Activated naive CD8-positive, alpha-beta T cell treated with anti-CD3 and anti-CD28 coated beads, Interleukin-2, amount 10 ng/mL, durations not matched to agents 7 days and 5 days (primary cell): ENCODE results near the gene YPEL3. TPM values are rescaled to one million over a fixed set of nuclear protein-coding genes. Genes with fewer than 3 reads are reported as not detected.

Experiments used
- ATAC-seq: fragments of 150-1000 bp; cut with Tn5 transposase; one replicate; pipeline ENCODE4 v1.10.0; 2021; ENCODE audit warnings: low read depth, moderate library complexity
- POLR2A ChIA-PET: fragments of 350-600 bp; sonication (Branson Sonifier 250); formaldehyde crosslinking; loops from one replicate; lab custom pipeline; 2021; ENCODE audit warnings: antibody characterized with exemption; lab: Charles Lee
- DNase-seq: peaks from one replicate; pipeline ENCODE4 v3.0.0; 2021
- H3K27ac Mint-ChIP-seq: one replicate; pipeline ENCODE4 v1.8.0; 2022; ENCODE audit warnings: mild to moderate bottlenecking, mixed read lengths
- H3K27me3 Mint-ChIP-seq: one replicate; pipeline ENCODE4 v1.8.0; 2022; ENCODE audit warnings: mild to moderate bottlenecking, moderate library complexity, mixed read lengths
- H3K36me3 Mint-ChIP-seq: one replicate; pipeline ENCODE4 v1.8.0; 2021; ENCODE audit warnings: mild to moderate bottlenecking, mixed read lengths
- H3K4me1 Mint-ChIP-seq: one replicate; pipeline ENCODE4 v1.8.0; 2021; ENCODE audit warnings: mixed read lengths
- H3K4me3 Mint-ChIP-seq: one replicate; pipeline ENCODE4 v1.8.0; 2022; ENCODE audit warnings: mild to moderate bottlenecking, moderate library complexity, mixed read lengths
- H3K9me3 Mint-ChIP-seq: one replicate; pipeline ENCODE4 v1.8.0; 2021; ENCODE audit warnings: mixed read lengths
- total RNA-seq, 2 experiments: library from RNA; stranded (reverse); gene quantifications; one replicate each; pipeline ENCODE4 v1.2.3, GENCODE V29; 2021

The YPEL3 gene, protein sequence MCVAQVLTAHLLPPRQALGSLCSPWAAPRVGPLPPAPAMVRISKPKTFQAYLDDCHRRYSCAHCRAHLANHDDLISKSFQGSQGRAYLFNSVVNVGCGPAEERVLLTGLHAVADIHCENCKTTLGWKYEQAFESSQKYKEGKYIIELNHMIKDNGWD
- total RNA-seq, result 100 to 1,000 TPM; 135 to 139 TPM

DNA sequence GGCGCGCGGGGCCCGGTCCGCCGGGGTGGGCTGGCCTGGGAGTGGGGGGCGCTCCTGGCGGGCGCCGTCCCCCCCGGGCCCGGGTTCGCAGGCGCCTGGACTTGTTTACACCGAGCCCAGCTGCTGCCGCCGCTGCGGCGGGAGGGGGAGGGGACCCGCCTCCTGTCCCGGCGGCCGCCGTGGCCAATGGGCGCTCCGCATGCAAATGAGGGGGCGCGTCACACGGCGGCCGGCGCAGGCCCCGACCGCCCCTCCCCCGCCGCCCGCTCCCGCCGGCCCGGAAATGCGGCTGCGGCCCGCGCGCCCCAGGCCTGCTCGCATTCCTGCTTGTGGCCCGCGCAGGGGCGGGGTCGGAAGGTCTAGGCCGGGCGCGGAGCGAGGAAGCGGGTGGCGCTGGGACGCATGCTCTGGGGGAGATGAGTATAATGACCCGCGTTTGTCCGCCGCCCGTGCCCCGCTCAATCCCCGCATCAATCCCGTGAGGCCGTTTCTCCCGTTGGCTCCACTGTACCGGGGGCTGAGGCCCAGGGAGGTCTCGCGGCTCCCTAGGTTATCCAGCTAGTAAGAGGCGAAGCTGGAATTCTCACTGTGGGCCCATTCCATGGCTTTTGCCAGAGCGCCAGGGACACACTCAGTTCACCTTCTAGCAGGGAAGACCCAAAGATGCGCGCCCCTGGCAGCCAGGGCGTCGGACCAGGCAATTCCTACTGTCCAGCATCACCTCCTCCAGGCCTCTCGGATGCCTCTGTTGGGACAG, at the start of gene YPEL3:
TSS of gene YPEL3 (minus strand) at position 109 of the 757 bp plus-strand sequence. CDS start 731 bp downstream, outside the sequence.
- peak within 1 kb of the TSS; percentile 89 for H3K27ac Mint-ChIP-seq
- peak; percentile 95 for DNase-seq
- H3K9me3 Mint-ChIP-seq, result peaks cover 15% of the 10 kb centered on the region
- ATAC-seq, result peak; percentile 55
- H3K4me3 Mint-ChIP-seq, result peak within 1 kb of the TSS; percentile 88
- POLR2A ChIA-PET, result interaction anchor here (1.2 to 10.8 kb wide), 5 partner anchors 20 to 89 kb away, joined by 3 to 132 read pairs (median 6); partner anchors contain the start of genes ALDOA and CORO1A
- no peaks in the 10 kb centered on the region for H3K27me3 Mint-ChIP-seq
- peaks cover 30% of the 10 kb centered on the region for H3K36me3 Mint-ChIP-seq
- H3K4me1 Mint-ChIP-seq, result peaks cover 30% of the 10 kb centered on the region

DNA sequence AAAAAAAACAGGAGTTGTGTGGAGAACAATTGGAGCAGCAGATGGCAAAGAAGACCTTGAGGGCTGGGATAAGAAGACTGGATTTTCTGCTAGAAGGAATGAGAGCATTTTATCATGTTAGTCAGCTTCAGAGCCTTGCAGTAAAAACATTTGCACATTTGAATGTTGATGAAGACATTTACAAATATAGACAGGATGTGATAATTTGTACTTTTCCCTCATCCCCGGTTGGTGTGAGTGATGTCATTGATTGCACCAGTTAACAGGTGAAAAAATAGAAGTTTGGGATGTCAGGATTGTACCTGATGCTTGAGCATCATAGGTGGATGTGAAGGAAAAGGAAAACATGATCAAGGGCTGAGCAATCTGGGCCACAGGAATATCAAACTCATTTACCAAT, 49.6 kb upstream of the YPEL3 start:
- POLR2A ChIA-PET, result interaction anchor here (0.6 to 1.3 kb wide), 2 partner anchors 31 to 39 kb away, joined by 3 to 4 read pairs; no protein-coding TSS in a partner anchor
- H3K9me3 Mint-ChIP-seq, result peaks cover 7% of the 10 kb centered on the region
- no peak for ATAC-seq
- no peak for DNase-seq
- peaks cover 12% of the 10 kb centered on the region for H3K4me1 Mint-ChIP-seq
- H3K4me3 Mint-ChIP-seq, result no peak overlapping the region
- H3K27ac Mint-ChIP-seq, result peak overlapping the region; percentile 0
- no peaks in the 10 kb centered on the region for H3K27me3 Mint-ChIP-seq
- H3K36me3 Mint-ChIP-seq, result peaks cover 4% of the 10 kb centered on the region

DNA sequence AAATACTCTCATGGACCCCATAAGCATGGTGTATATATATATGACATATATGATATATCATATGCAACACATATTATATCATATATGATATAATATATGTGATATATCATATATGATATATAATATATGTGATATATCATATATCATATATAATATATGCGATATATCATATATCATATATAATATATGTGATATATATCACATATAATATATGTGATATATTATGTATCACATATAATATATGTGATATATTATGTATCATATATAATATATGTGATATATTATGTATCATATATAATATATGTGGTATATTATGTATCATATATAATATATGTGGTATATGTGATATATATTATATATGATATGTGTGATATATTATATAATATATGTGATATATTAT, 48.9 kb upstream of the YPEL3 start:
- Mint-ChIP-seq H3K9me3 (peaks cover 7% of the 10 kb centered on the region), H3K4me3 (no peak overlapping the region), H3K27ac (no peak overlapping the region), H3K4me1 (peaks cover 13% of the 10 kb centered on the region), H3K36me3 (peaks cover 4% of the 10 kb centered on the region), H3K27me3 (no peaks in the 10 kb centered on the region)
- no peak for DNase-seq
- POLR2A ChIA-PET, result no interaction called here
- ATAC-seq, result no peak

DNA sequence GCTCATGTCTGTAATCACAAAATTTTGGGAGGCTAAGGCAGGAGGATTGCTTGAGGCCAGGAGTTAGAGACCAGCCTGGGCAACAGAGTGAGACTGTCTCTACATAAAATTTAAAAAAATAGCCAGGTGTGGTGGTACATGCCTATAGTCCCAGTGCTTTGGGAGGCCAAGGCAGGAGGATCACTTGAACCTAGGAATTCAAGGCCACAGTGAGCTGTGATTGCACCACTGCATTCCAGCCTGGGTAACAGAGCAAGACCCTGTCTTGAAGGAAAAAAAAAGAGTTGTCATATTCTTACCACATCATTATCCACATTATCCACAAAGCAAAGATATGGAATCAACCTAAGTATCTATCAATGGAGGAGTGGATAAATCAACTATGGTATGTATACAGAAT, 48.0 kb upstream of the YPEL3 start:
- no peaks in the 10 kb centered on the region for H3K27me3 Mint-ChIP-seq
- POLR2A ChIA-PET, result interaction anchor here (2.2 kb wide), 1 partner anchor 42 kb away, joined by 70 read pairs; the partner anchor contains the start of gene CORO1A
- ATAC-seq (no peak), DNase-seq (no peak)
- H3K36me3 Mint-ChIP-seq, result peaks cover 1% of the 10 kb centered on the region
- no peak overlapping the region for H3K4me3 Mint-ChIP-seq
- no peak overlapping the region for H3K27ac Mint-ChIP-seq
- H3K4me1 Mint-ChIP-seq, result peaks cover 16% of the 10 kb centered on the region
- H3K9me3 Mint-ChIP-seq, result peaks cover 4% of the 10 kb centered on the region

DNA sequence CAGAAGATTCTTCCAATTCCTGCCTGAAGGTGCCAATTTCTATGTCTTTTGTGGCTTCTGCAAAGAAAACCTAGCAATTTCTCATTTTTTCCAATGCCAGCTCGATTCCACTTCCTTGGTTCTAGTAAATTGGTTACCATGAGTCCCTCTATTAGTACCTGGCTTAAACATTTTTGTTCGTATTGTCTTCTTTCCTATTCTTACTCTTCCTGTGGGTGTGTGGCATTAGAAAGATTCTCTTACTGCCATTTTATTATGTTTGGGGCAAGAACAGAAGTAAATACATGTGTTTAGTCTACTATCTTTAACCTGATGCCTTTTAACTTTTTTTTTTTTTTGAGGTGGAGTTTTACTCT, 47.3 kb upstream of the YPEL3 start:
- DNase-seq, result no peak
- peak overlapping the region; percentile 31 for H3K27ac Mint-ChIP-seq
- peak; percentile 25 for ATAC-seq
- peaks cover 16% of the 10 kb centered on the region for H3K4me1 Mint-ChIP-seq
- H3K27me3 Mint-ChIP-seq, result no peaks in the 10 kb centered on the region
- peak overlapping the region; percentile 7 for H3K4me3 Mint-ChIP-seq
- no peaks in the 10 kb centered on the region for H3K36me3 Mint-ChIP-seq
- POLR2A ChIA-PET, result interaction anchor here (2.2 kb wide), 1 partner anchor 43 kb away, joined by 70 read pairs; the partner anchor contains the start of gene CORO1A
- no peaks in the 10 kb centered on the region for H3K9me3 Mint-ChIP-seq

DNA sequence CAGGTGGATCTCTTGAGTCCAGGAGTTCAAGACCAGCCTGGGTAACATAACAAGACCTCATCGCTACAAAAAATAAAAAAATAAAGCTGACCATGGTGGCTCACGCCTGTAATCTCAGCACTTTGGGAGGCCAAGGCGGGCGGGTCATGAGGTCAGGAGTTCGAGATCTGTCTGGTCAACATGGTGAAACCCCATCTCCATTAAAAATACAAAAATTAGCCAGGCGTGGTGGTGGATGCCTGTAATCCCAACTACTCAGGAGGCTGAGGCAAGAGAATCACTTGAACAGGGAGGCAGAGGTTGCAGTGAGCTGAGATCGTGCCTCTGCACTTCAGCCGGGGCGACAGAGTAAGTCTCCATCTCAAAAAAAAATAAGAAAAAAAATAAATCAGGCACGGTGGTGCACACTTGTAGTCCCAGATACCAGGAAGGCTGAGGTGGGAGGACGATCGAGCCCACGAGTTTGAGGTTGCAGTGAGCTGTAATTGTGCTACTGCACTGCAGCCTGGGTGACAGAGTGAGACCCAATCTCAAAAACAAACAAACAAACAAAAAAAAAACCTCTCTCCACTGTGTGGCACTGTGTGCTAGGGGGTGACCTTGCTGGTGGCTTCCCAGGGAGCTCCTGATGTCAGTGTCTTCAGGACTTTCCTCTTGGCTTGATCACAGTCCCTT, 46.8 kb upstream of the YPEL3 start:
- Mint-ChIP-seq H3K4me1 (peaks cover 16% of the 10 kb centered on the region), H3K27ac (peak overlapping the region; percentile 31), H3K36me3 (no peaks in the 10 kb centered on the region), H3K4me3 (peak overlapping the region; percentile 7), H3K9me3 (no peaks in the 10 kb centered on the region), H3K27me3 (no peaks in the 10 kb centered on the region)
- POLR2A ChIA-PET, result interaction anchor here (2.2 kb wide), 1 partner anchor 43 kb away, joined by 70 read pairs; the partner anchor contains the start of gene CORO1A
- DNase-seq (no peak), ATAC-seq (peak; percentile 76)

DNA sequence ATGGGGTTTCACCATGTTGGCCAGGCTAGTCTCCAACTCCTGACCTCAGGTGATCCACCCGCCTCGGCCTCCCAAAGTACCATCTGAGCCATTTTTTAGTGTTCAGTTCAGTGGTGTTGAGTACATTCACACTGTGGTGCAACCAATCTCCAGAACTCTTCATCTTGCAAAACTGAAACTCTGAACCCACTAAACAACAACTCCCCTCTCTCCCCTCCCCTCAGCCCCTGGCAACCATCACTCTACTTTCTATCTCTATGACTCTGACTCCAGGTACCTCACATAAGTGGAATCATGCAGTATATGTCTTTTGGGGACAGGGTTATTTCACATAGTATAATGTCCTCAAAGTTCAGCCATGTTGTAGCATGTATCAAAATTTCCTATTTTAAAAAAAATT, 45.7 kb upstream of the YPEL3 start:
- Mint-ChIP-seq H3K4me1 (peaks cover 16% of the 10 kb centered on the region), H3K27ac (no peak overlapping the region), H3K4me3 (no peak overlapping the region), H3K36me3 (no peaks in the 10 kb centered on the region), H3K27me3 (no peaks in the 10 kb centered on the region), H3K9me3 (no peaks in the 10 kb centered on the region)
- ATAC-seq (no peak), DNase-seq (no peak)
- POLR2A ChIA-PET, result interaction anchor here (3.4 kb wide), 1 partner anchor 42 kb away, joined by 17 read pairs; the partner anchor contains the start of gene CORO1A

DNA sequence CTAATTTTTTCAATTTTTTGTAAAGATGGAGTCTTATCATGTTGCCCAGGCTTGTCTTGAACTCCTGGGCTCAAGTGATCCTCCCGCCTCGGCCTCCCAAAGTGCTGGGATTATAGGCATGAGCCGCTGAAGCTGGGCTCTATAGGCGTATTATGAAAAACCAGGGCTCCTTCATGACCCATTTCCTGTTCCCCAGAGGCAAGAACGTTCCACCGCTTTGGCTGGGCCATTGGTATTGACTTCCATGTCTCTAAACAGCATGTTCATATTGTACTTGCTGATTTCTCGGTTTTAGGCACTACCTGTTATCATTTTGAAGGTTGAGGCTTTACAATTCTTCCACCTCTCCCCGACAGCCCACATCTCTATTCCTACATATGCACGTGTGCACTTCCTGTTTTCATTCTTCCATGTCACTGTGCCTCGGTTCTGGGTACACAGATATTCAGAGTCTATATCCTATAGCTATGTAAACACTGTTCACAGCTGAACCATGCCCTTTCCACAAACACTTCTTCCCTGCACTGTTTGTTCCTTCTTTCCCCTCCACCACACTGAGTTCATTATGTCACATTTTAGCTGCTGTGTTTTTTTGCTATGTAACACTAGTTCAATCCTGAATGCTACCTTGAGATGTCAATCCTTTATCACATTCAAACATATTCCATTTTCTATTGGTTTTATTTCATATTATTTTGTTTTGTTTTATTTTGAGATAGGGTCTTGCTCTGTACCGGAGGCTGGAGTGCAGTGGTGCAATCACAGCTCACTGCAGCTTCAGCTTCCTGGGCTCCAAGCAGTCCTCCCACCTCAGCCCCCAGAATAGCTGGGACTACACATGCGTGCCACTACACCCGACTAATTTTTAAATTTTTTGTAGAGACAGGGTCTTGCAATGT, 43.8 kb upstream of the YPEL3 start:
- Mint-ChIP-seq H3K36me3 (no peaks in the 10 kb centered on the region), H3K27ac (peak overlapping the region; percentile 77), H3K9me3 (no peaks in the 10 kb centered on the region), H3K4me3 (peak overlapping the region; percentile 25), H3K4me1 (peaks cover 19% of the 10 kb centered on the region), H3K27me3 (no peaks in the 10 kb centered on the region)
- DNase-seq (no peak), ATAC-seq (peak; percentile 27)
- POLR2A ChIA-PET, result interaction anchor here (0.6 to 3.4 kb wide), 7 partner anchors 13 to 952 kb away, joined by 3 to 17 read pairs (median 3); partner anchors contain the start of genes CORO1A, MAPK3 and TBX6

DNA sequence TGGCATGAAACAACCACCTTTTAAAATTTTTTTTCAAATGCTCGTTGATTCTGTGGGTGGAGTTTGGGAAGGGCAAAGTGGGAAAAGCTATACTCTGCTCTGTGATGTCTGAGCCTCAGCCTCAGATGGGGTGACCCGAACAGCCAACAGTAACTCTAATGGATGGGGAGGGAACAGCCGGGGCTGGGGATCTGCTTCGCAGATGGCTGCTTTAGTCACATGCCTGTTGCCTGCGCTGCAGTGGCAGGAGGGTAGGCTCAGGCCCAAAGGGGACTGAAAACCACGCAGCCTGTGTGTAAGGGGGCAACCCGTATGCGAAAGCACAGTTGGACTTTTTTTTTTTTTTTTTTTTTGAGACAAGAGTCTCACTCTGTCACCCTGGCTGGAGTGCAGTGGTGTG, 41.9 kb upstream of the YPEL3 start:
- H3K27me3 Mint-ChIP-seq, result no peaks in the 10 kb centered on the region
- POLR2A ChIA-PET, result interaction anchor here (0.6 kb wide), 1 partner anchor 280 kb away, joined by 3 read pairs; no protein-coding TSS in a partner anchor
- H3K36me3 Mint-ChIP-seq, result peaks cover 2% of the 10 kb centered on the region
- peaks cover 2% of the 10 kb centered on the region for H3K9me3 Mint-ChIP-seq
- H3K27ac Mint-ChIP-seq, result no peak overlapping the region
- no peak overlapping the region for H3K4me3 Mint-ChIP-seq
- DNase-seq, result no peak
- ATAC-seq, result no peak
- H3K4me1 Mint-ChIP-seq, result peaks cover 14% of the 10 kb centered on the region

DNA sequence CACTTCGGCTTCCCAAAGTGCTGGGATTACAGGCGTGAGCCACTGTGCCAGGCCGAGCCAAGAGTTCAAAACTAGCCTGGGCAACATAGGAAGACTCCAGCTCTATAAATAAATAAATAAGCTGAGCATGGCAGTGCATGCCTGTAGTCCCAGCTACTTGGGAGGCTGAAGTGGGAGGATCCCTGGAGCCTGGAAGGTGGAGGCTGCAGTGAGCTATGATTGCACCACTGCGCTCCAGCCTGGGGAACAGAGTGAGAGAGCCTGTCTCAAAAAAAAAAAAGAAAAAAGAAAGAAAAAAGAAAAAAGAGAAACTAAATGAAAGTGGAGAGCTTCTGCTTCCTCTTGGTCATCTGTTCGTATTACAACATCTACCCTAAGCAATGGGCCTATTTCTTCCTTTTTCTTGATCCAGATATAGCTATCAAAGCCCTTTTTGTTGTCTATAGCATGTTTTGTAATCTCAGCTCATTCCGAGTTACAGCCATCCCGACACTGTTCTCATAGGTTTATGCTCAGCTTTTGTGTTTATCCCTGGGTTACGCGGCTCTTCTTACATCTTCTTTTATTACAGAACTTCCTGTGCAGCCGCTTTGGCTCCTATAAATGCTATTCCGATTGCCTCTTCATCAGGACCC, 41.1 kb upstream of the YPEL3 start:
- ATAC-seq (no peak), DNase-seq (no peak)
- POLR2A ChIA-PET, result interaction anchor here (0.6 to 1.2 kb wide), 2 partner anchors 34 to 46 kb away, joined by 3 to 4 read pairs; partner anchors contain the start of gene CORO1A
- peaks cover 2% of the 10 kb centered on the region for H3K9me3 Mint-ChIP-seq
- H3K4me1 Mint-ChIP-seq, result peaks cover 13% of the 10 kb centered on the region
- H3K27me3 Mint-ChIP-seq, result no peaks in the 10 kb centered on the region
- peaks cover 2% of the 10 kb centered on the region for H3K36me3 Mint-ChIP-seq
- no peak overlapping the region for H3K4me3 Mint-ChIP-seq
- no peak overlapping the region for H3K27ac Mint-ChIP-seq

DNA sequence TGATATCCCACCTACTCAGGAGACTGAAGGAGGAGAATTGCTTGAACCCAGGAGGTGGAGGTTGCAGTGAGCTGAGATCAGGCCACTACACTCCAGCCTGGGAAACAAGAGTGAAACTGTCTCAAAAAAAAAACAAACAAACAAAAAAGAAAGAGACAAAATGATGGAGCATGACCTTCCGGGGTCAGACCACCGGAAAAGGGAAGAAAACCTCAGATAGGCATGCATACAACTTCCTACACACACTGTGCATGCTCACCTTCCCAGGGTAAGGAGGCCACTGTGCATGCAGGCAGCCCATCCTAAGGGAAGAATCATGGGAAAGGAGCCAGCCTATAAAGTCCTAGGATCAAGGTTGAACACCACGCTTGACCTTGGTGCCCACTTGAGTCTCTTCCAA, 36.6 kb upstream of the YPEL3 start:
- Mint-ChIP-seq H3K27me3 (no peaks in the 10 kb centered on the region), H3K27ac (no peak overlapping the region), H3K4me1 (peaks cover 14% of the 10 kb centered on the region), H3K9me3 (peaks cover 2% of the 10 kb centered on the region), H3K36me3 (peaks cover 9% of the 10 kb centered on the region), H3K4me3 (no peak overlapping the region)
- POLR2A ChIA-PET, result interaction anchor here (7.3 kb wide), 1 partner anchor 52 kb away, joined by 66 read pairs; the partner anchor contains the start of gene CORO1A
- ATAC-seq, result no peak
- DNase-seq, result no peak
